WTC11 (cell line): ENCODE measurements around the gene SAP130. TPM values are rescaled to one million over a fixed set of nuclear protein-coding genes. Genes with fewer than 3 reads are reported as not detected.

ENCODE experiments used
- ATAC-seq: fragments of 200-7000 bp; cut with Tn5 transposase; 2 replicates; pipeline ENCODE4 v1.10.0; 2021; ENCODE audit warnings: mild to moderate bottlenecking, moderate library complexity
- CTCF ChIA-PET: fragments of 300-600 bp; sonication (Branson Sonifier 250); formaldehyde crosslinking; loops from one replicate; lab custom pipeline; 2021; ENCODE audit warnings: antibody characterized with exemption; lab: Charles Lee
- POLR2A ChIA-PET: fragments of 350-600 bp; sonication (Branson Sonifier 250); formaldehyde crosslinking; loops from one replicate; lab custom pipeline; 2021; ENCODE audit warnings: antibody characterized with exemption; lab: Charles Lee
- DNase-seq: peaks from one replicate; pipeline ENCODE4 v3.0.0; 2021; ENCODE audit warnings: low spot score
- H3K27ac Mint-ChIP-seq: 2 replicates; pipeline ENCODE4 v1.8.0; 2021; ENCODE audit warnings: mixed read lengths
- H3K27me3 Mint-ChIP-seq: 2 replicates; pipeline ENCODE4 v1.8.0; 2021; ENCODE audit warnings: low read depth, mild to moderate bottlenecking, moderate library complexity, mixed read lengths
- H3K36me3 Mint-ChIP-seq: 2 replicates; pipeline ENCODE4 v1.8.0; 2021; ENCODE audit warnings: mixed read lengths
- H3K4me1 Mint-ChIP-seq: 2 replicates; pipeline ENCODE4 v1.8.0; 2022; ENCODE audit warnings: mixed read lengths
- H3K4me3 Mint-ChIP-seq: 2 replicates; pipeline ENCODE4 v1.8.0; 2021; ENCODE audit warnings: mild to moderate bottlenecking, moderate library complexity, mixed read lengths
- H3K9me3 Mint-ChIP-seq: 2 replicates; pipeline ENCODE4 v1.8.0; 2021; ENCODE audit warnings: mixed read lengths
- ELF4 ChIP-seq: sonication (generic); formaldehyde crosslinking; IDR thresholded peaks from 2 replicates; pipeline ENCODE4 v1.8.1; 2022; ENCODE audit warnings: low read depth, mild to moderate bottlenecking, moderate library complexity, missing genetic modification reagents
- IRF2 ChIP-seq: sonication (generic); formaldehyde crosslinking; IDR thresholded peaks from 2 replicates; pipeline ENCODE4 v1.8.0; 2022; ENCODE audit warnings: low read depth, missing genetic modification reagents, borderline replicate concordance
- KAT7 ChIP-seq: sonication (generic); formaldehyde crosslinking; IDR thresholded peaks from 2 replicates; pipeline ENCODE4 v1.8.1; 2023; ENCODE audit warnings: missing genetic modification reagents, mild to moderate bottlenecking, borderline replicate concordance
- MYBL2 ChIP-seq: sonication (generic); formaldehyde crosslinking; IDR thresholded peaks from 2 replicates; pipeline ENCODE4 v1.8.1; 2023; ENCODE audit warnings: mild to moderate bottlenecking, moderate library complexity, missing genetic modification reagents
- PRRX2 ChIP-seq: fragments of 250-450 bp; sonication (Bioruptor Pico); IDR thresholded peaks from 2 replicates; pipeline ENCODE4 v1.8.0; 2021; ENCODE audit warnings: mild to moderate bottlenecking
- TEAD4 ChIP-seq: sonication (generic); formaldehyde crosslinking; IDR thresholded peaks from 2 replicates; pipeline ENCODE4 v1.8.0; 2022; ENCODE audit warnings: mild to moderate bottlenecking, missing genetic modification reagents
- ZNF138 ChIP-seq: sonication (generic); formaldehyde crosslinking; conservative IDR thresholded peaks from 2 replicates; pipeline ENCODE4 v1.8.1; 2022; ENCODE audit warnings: mild to moderate bottlenecking, moderate library complexity, missing genetic modification reagents
- total RNA-seq: library from RNA; stranded (reverse); gene quantifications from 3 replicates; pipeline ENCODE4 v1.2.3, GENCODE V29; 2021
- TF ChIP-seq, protein P1 (sequence below): sonication (generic); formaldehyde crosslinking; IDR thresholded peaks from 2 replicates; pipeline ENCODE4 v1.8.0; 2023; ENCODE audit warnings: mild to moderate bottlenecking, missing genetic modification reagents
- TF ChIP-seq, protein P2 (sequence below): sonication (generic); formaldehyde crosslinking; IDR thresholded peaks from 2 replicates; pipeline ENCODE4 v1.8.1; 2023; ENCODE audit warnings: mild to moderate bottlenecking, moderate library complexity, missing genetic modification reagents
- TF ChIP-seq, protein P3 (sequence below): sonication (generic); formaldehyde crosslinking; IDR thresholded peaks from 2 replicates; pipeline ENCODE4 v1.8.1; 2023; ENCODE audit warnings: mild to moderate bottlenecking, missing genetic modification reagents
- TF ChIP-seq, protein P4 (sequence below): sonication (generic); formaldehyde crosslinking; IDR thresholded peaks from 2 replicates; pipeline ENCODE4 v1.8.0; 2022; ENCODE audit warnings: mild to moderate bottlenecking, missing genetic modification reagents
- TF ChIP-seq, protein P5 (sequence below): sonication (generic); formaldehyde crosslinking; conservative IDR thresholded peaks from 2 replicates; pipeline ENCODE4 v1.8.1; 2023; ENCODE audit warnings: mild to moderate bottlenecking, low read depth, missing genetic modification reagents, moderate library complexity

SAP130 gene
- total RNA-seq, 1 experiment from 2014 or later = 45.6 TPM

GRCh38 chr2:128017561-128017960 lies 10.3 kb downstream of the SAP130 start:
- H3K4me1 Mint-ChIP-seq = no peaks in the 10 kb centered on the region
- H3K27me3 Mint-ChIP-seq = no peaks in the 10 kb centered on the region
- POLR2A ChIA-PET = no interaction called here
- ATAC-seq = no peak
- peaks cover 58% of the 10 kb centered on the region for H3K36me3 Mint-ChIP-seq
- no peak overlapping the region for H3K27ac Mint-ChIP-seq
- TF ChIP-seq, protein P1, sequence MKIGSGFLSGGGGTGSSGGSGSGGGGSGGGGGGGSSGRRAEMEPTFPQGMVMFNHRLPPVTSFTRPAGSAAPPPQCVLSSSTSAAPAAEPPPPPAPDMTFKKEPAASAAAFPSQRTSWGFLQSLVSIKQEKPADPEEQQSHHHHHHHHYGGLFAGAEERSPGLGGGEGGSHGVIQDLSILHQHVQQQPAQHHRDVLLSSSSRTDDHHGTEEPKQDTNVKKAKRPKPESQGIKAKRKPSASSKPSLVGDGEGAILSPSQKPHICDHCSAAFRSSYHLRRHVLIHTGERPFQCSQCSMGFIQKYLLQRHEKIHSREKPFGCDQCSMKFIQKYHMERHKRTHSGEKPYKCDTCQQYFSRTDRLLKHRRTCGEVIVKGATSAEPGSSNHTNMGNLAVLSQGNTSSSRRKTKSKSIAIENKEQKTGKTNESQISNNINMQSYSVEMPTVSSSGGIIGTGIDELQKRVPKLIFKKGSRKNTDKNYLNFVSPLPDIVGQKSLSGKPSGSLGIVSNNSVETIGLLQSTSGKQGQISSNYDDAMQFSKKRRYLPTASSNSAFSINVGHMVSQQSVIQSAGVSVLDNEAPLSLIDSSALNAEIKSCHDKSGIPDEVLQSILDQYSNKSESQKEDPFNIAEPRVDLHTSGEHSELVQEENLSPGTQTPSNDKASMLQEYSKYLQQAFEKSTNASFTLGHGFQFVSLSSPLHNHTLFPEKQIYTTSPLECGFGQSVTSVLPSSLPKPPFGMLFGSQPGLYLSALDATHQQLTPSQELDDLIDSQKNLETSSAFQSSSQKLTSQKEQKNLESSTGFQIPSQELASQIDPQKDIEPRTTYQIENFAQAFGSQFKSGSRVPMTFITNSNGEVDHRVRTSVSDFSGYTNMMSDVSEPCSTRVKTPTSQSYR (CRISPR knock-in tag) = no peak
- TF ChIP-seq, protein P2, sequence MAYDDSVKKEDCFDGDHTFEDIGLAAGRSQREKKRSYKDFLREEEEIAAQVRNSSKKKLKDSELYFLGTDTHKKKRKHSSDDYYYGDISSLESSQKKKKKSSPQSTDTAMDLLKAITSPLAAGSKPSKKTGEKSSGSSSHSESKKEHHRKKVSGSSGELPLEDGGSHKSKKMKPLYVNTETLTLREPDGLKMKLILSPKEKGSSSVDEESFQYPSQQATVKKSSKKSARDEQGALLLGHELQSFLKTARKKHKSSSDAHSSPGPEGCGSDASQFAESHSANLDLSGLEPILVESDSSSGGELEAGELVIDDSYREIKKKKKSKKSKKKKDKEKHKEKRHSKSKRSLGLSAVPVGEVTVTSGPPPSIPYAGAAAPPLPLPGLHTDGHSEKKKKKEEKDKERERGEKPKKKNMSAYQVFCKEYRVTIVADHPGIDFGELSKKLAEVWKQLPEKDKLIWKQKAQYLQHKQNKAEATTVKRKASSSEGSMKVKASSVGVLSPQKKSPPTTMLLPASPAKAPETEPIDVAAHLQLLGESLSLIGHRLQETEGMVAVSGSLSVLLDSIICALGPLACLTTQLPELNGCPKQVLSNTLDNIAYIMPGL (CRISPR knock-in tag) = no peak
- TF ChIP-seq MYBL2 (CRISPR knock-in tag) (no peak), KAT7 (no peak)
- TF ChIP-seq, all 79 proteins: peak for 0
- Mint-ChIP-seq H3K4me3 (no peak overlapping the region), H3K9me3 (no peaks in the 10 kb centered on the region)
- no peak for DNase-seq
- CTCF ChIA-PET = interaction anchor here (1.2 kb wide), 1 partner anchor 46 kb away, joined by 4 read pairs; no protein-coding TSS in a partner anchor

DNA sequence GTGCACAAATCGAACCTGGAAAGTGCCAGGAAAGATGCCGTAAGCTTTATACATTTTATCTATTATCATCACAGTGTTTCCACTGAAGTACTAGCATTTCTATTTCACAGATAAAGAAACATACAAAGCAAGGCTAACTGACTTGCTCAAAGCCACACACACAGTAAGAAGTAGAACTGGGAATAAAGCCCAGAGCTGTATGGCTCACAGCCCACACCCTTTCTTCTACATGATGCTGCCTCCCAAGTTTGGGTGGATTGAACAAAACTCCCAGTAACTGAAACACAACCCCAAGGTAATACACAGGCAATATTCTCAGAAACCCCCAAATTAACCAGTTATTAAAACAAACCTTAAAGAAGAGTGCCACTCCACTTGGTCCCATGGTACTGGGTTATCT lies 11.2 kb downstream of the SAP130 start:
- Mint-ChIP-seq H3K27ac (no peak overlapping the region), H3K36me3 (peaks cover 55% of the 10 kb centered on the region), H3K4me3 (no peak overlapping the region), H3K4me1 (no peaks in the 10 kb centered on the region), H3K9me3 (no peaks in the 10 kb centered on the region), H3K27me3 (no peaks in the 10 kb centered on the region)
- DNase-seq (no peak), ATAC-seq (no peak)
- CTCF ChIA-PET = no interaction called here
- TF ChIP-seq, protein P3, sequence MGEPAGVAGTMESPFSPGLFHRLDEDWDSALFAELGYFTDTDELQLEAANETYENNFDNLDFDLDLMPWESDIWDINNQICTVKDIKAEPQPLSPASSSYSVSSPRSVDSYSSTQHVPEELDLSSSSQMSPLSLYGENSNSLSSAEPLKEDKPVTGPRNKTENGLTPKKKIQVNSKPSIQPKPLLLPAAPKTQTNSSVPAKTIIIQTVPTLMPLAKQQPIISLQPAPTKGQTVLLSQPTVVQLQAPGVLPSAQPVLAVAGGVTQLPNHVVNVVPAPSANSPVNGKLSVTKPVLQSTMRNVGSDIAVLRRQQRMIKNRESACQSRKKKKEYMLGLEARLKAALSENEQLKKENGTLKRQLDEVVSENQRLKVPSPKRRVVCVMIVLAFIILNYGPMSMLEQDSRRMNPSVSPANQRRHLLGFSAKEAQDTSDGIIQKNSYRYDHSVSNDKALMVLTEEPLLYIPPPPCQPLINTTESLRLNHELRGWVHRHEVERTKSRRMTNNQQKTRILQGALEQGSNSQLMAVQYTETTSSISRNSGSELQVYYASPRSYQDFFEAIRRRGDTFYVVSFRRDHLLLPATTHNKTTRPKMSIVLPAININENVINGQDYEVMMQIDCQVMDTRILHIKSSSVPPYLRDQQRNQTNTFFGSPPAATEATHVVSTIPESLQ = no peak
- TF ChIP-seq ZNF138 (CRISPR knock-in tag) (no peak), IRF2 (CRISPR knock-in tag) (no peak), PRRX2 (CRISPR knock-in tag) (no peak), ELF4 (CRISPR knock-in tag) (no peak)
- TF ChIP-seq, protein P4, sequence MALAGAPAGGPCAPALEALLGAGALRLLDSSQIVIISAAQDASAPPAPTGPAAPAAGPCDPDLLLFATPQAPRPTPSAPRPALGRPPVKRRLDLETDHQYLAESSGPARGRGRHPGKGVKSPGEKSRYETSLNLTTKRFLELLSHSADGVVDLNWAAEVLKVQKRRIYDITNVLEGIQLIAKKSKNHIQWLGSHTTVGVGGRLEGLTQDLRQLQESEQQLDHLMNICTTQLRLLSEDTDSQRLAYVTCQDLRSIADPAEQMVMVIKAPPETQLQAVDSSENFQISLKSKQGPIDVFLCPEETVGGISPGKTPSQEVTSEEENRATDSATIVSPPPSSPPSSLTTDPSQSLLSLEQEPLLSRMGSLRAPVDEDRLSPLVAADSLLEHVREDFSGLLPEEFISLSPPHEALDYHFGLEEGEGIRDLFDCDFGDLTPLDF = no peak
- TF ChIP-seq, protein P5, sequence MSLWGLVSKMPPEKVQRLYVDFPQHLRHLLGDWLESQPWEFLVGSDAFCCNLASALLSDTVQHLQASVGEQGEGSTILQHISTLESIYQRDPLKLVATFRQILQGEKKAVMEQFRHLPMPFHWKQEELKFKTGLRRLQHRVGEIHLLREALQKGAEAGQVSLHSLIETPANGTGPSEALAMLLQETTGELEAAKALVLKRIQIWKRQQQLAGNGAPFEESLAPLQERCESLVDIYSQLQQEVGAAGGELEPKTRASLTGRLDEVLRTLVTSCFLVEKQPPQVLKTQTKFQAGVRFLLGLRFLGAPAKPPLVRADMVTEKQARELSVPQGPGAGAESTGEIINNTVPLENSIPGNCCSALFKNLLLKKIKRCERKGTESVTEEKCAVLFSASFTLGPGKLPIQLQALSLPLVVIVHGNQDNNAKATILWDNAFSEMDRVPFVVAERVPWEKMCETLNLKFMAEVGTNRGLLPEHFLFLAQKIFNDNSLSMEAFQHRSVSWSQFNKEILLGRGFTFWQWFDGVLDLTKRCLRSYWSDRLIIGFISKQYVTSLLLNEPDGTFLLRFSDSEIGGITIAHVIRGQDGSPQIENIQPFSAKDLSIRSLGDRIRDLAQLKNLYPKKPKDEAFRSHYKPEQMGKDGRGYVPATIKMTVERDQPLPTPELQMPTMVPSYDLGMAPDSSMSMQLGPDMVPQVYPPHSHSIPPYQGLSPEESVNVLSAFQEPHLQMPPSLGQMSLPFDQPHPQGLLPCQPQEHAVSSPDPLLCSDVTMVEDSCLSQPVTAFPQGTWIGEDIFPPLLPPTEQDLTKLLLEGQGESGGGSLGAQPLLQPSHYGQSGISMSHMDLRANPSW (CRISPR knock-in tag) = no peak
- POLR2A ChIA-PET = no interaction called here

DNA sequence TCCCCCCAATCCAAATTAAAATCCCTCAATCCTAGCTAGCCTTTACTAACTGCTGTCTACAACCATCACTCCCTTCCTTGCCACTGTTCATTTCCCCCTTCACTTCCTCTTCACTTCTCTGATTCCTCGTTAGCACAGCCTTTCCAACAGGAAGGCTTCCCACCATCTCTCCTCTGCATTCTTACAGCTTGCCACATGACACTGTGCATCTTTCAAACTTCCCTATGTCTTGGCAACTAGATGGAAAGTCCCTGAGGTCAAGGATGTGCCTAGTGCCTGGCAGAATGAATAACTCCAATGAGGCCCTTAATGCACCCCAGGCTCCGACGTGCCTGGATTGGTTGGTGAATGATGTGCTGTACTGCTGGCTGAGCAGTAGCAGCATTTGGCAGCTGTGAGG lies 15.2 kb downstream of the SAP130 start:
- DNase-seq (no peak), ATAC-seq (no peak)
- Mint-ChIP-seq H3K36me3 (peaks cover 84% of the 10 kb centered on the region), H3K9me3 (no peaks in the 10 kb centered on the region), H3K4me3 (no peak overlapping the region), H3K27me3 (no peaks in the 10 kb centered on the region), H3K27ac (no peak overlapping the region), H3K4me1 (no peaks in the 10 kb centered on the region)
- ChIA-PET CTCF (no interaction called here), POLR2A (no interaction called here)
- TF ChIP-seq TEAD4 = no peak
